ENCODE results near the gene NAT14. TPM values are rescaled to one million over a fixed set of nuclear protein-coding genes. Genes with fewer than 3 reads are reported as not detected.

Gene NAT14
- total RNA-seq, 1 experiment from 2014 or later = 55.3 TPM

Other genes with a start within 250 kb of the NAT14 start
- gene PPP6R1, start 226.2 kb upstream of the NAT14 start, total RNA-seq (2021; ENCODE audit: unreplicated experiment) = 96.7 TPM
- gene HSPBP1, start 205.1 kb upstream of the NAT14 start, total RNA-seq (2021; ENCODE audit: unreplicated experiment) = 63.0 TPM
- gene BRSK1, start 201.2 kb upstream of the NAT14 start, total RNA-seq (2021; ENCODE audit: unreplicated experiment) = 33.3 TPM
- not detected for gene TMEM150B, start 159.8 kb upstream of the NAT14 start, total RNA-seq (2021; ENCODE audit: unreplicated experiment)
- 27.5 TPM for gene KMT5C, start 145.3 kb upstream of the NAT14 start, total RNA-seq (2021; ENCODE audit: unreplicated experiment)
- gene COX6B2, start 130.5 kb upstream of the NAT14 start, total RNA-seq (2021; ENCODE audit: unreplicated experiment) = 2.4 TPM
- gene GARIN5B, start 121.9 kb upstream of the NAT14 start, total RNA-seq (2021; ENCODE audit: unreplicated experiment) = not detected
- 2.8 TPM for gene IL11, start 114.7 kb upstream of the NAT14 start, total RNA-seq (2021; ENCODE audit: unreplicated experiment)
- gene TMEM190, start 108.4 kb upstream of the NAT14 start, total RNA-seq (2021; ENCODE audit: unreplicated experiment) = not detected
- gene TMEM238, start 100.9 kb upstream of the NAT14 start, total RNA-seq (2021; ENCODE audit: unreplicated experiment) = 21.0 TPM
- gene RPL28, start 99.3 kb upstream of the NAT14 start, total RNA-seq (2021; ENCODE audit: unreplicated experiment) = 3,050 TPM
- 515 TPM for gene UBE2S, start 77.4 kb upstream of the NAT14 start, total RNA-seq (2021; ENCODE audit: unreplicated experiment)
- gene SHISA7, start 41.9 kb upstream of the NAT14 start, total RNA-seq (2021; ENCODE audit: unreplicated experiment) = not detected
- 56.8 TPM for gene ISOC2, start 23.5 kb upstream of the NAT14 start, total RNA-seq (2021; ENCODE audit: unreplicated experiment)
- gene C19orf85, start 20.4 kb upstream of the NAT14 start, total RNA-seq (2021; ENCODE audit: unreplicated experiment) = 0.34 TPM
- gene ZNF628, start 8.6 kb upstream of the NAT14 start, total RNA-seq (2021; ENCODE audit: unreplicated experiment) = 14.9 TPM
- gene SSC5D, start 3.2 kb downstream of the NAT14 start, total RNA-seq (2021; ENCODE audit: unreplicated experiment) = 1.5 TPM
- gene SBK2, start 51.9 kb downstream of the NAT14 start, total RNA-seq (2021; ENCODE audit: unreplicated experiment) = 0.30 TPM
- gene SBK3, start 60.4 kb downstream of the NAT14 start, total RNA-seq (2021; ENCODE audit: unreplicated experiment) = 1.2 TPM
- gene ZNF579, start 95.7 kb downstream of the NAT14 start, total RNA-seq (2021; ENCODE audit: unreplicated experiment) = 24.1 TPM
- 15.3 TPM for gene FIZ1, start 114.3 kb downstream of the NAT14 start, total RNA-seq (2021; ENCODE audit: unreplicated experiment)
- 17.2 TPM for gene ZNF524, start 115.1 kb downstream of the NAT14 start, total RNA-seq (2021; ENCODE audit: unreplicated experiment)
- 16.2 TPM for gene ZNF865, start 120.5 kb downstream of the NAT14 start, total RNA-seq (2021; ENCODE audit: unreplicated experiment)
- gene ZNF784, start 139.4 kb downstream of the NAT14 start, total RNA-seq (2021; ENCODE audit: unreplicated experiment) = 5.3 TPM
- gene ZNF580, start 155.8 kb downstream of the NAT14 start, total RNA-seq (2021; ENCODE audit: unreplicated experiment) = 36.7 TPM
- gene ZNF581, start 158.5 kb downstream of the NAT14 start, total RNA-seq (2021; ENCODE audit: unreplicated experiment) = 44.4 TPM
- gene CCDC106, start 163.0 kb downstream of the NAT14 start, total RNA-seq (2021; ENCODE audit: unreplicated experiment) = 1.0 TPM
- gene U2AF2, start 169.8 kb downstream of the NAT14 start, total RNA-seq (2021; ENCODE audit: unreplicated experiment) = 259 TPM
- 122 TPM for gene EPN1, start 190.0 kb downstream of the NAT14 start, total RNA-seq (2021; ENCODE audit: unreplicated experiment)